CD14-positive monocyte (primary cell): ENCODE data around the gene IGFBP7. TPM values are rescaled to one million over a fixed set of nuclear protein-coding genes. Genes with fewer than 3 reads are reported as not detected.
A peak's percentile ranks its signal among the peaks of the same experiment; 100 is the strongest.

ENCODE experiments used
- DNase-seq, 3 donors: peaks; one replicate each; pipeline ENCODE4 v3.0.0-alpha.2; 2011 to 2022
- H2AFZ ChIP-seq: 2 replicates; pipeline ENCODE4 v1.6.0; 2012; ENCODE audit warnings: mild to moderate bottlenecking, low read depth, low read length, inconsistent platforms; ENCODE audit not compliant: insufficient read depth, poor library complexity, severe bottlenecking
- H3K27ac ChIP-seq, 2 donors: 1 replicate in 1 of 2; 2 replicates in 1 of 2; pipeline ENCODE4 v1.5.1; 2012 to 2013; ENCODE audit warnings: low read length in 2 of 2, control low read depth in 1 of 2, inconsistent platforms in 1 of 2, low read depth in 1 of 2, mild to moderate bottlenecking in 1 of 2
- H3K27me3 ChIP-seq, 2 donors: one replicate each; pipeline versions ENCODE4 v1.6.0 to v1.6.1; 2011 to 2013; ENCODE audit warnings: low read length in 2 of 2; ENCODE audit not compliant: control insufficient read depth in 2 of 2, insufficient read depth in 2 of 2
- H3K36me3 ChIP-seq, 2 donors: replicated peaks in 1 of 2; 1 replicate in 1 of 2; 2 replicates in 1 of 2; pipeline versions ENCODE4 v1.5.1 to v1.6.1; 2012 to 2013; ENCODE audit warnings: low read length in 2 of 2, control low read depth in 1 of 2, inconsistent platforms in 1 of 2, mild to moderate bottlenecking in 1 of 2; ENCODE audit not compliant: insufficient read depth in 2 of 2, control insufficient read depth in 1 of 2
- H3K4me1 ChIP-seq, 2 donors: 1 replicate in 1 of 2; 2 replicates in 1 of 2; pipeline versions ENCODE4 v1.5.1 to v1.6.1; 2012 to 2013; ENCODE audit warnings: low read length in 2 of 2, control low read depth in 1 of 2, inconsistent platforms in 1 of 2, mild to moderate bottlenecking in 1 of 2, moderate library complexity in 1 of 2; ENCODE audit not compliant: insufficient read depth in 2 of 2, control insufficient read depth in 1 of 2
- H3K4me2 ChIP-seq: replicated peaks from 2 replicates; pipeline ENCODE3; 2012; ENCODE audit warnings: low read length, moderate library complexity, mild to moderate bottlenecking; ENCODE audit not compliant: poor library complexity, severe bottlenecking; ENCODE audit errors: extremely low read depth
- H3K4me3 ChIP-seq, 3 experiments: fragments of 200-600 bp in 1 of 3; sonication (generic) in 1 of 3; replicated peaks in 1 of 3; 1 replicate in 2 of 3; 2 replicates in 1 of 3; pipeline ENCODE4 v1.5.1; 2011 to 2013; ENCODE audit warnings: low read length in 3 of 3, mild to moderate bottlenecking in 3 of 3, control low read depth in 2 of 3, low read depth in 2 of 3, inconsistent platforms in 1 of 3, moderate library complexity in 1 of 3
- H3K79me2 ChIP-seq: 2 replicates; pipeline ENCODE4 v1.6.0; 2012; ENCODE audit warnings: mild to moderate bottlenecking, control low read depth, inconsistent platforms, low read length, moderate library complexity; ENCODE audit not compliant: insufficient read depth
- H3K9ac ChIP-seq: 2 replicates; pipeline ENCODE4 v1.6.0; 2017; ENCODE audit warnings: low read length, mild to moderate bottlenecking; ENCODE audit not compliant: insufficient read depth, poor library complexity, severe bottlenecking
- H3K9me3 ChIP-seq, 2 donors: replicated peaks in 1 of 2; 1 replicate in 1 of 2; 2 replicates in 1 of 2; pipeline versions ENCODE4 v1.5.1 to v1.6.1; 2012 to 2013; ENCODE audit warnings: low read length in 2 of 2, control low read depth in 1 of 2; ENCODE audit not compliant: control insufficient read depth in 1 of 2, insufficient read depth in 1 of 2
- H4K20me1 ChIP-seq: 2 replicates; pipeline ENCODE4 v1.6.0; 2012; ENCODE audit warnings: mild to moderate bottlenecking, low read length, control low read depth, moderate library complexity; ENCODE audit not compliant: insufficient read depth
- H3K27ac Mint-ChIP-seq, 7 donors: one replicate each; pipeline ENCODE4 v1.8.0; 2020; ENCODE audit warnings: mild to moderate bottlenecking in 7 of 7, mixed read lengths in 7 of 7, moderate library complexity in 6 of 7, inconsistent platforms in 2 of 7
- H3K27me3 Mint-ChIP-seq, 3 donors: one replicate each; pipeline ENCODE4 v1.8.0; 2021 to 2022; ENCODE audit warnings: low read depth in 3 of 3, mild to moderate bottlenecking in 3 of 3, mixed read lengths in 3 of 3, moderate library complexity in 3 of 3, inconsistent platforms in 1 of 3
- H3K36me3 Mint-ChIP-seq, 2 donors: one replicate each; pipeline ENCODE4 v1.8.0; 2020; ENCODE audit warnings: mixed read lengths in 2 of 2, inconsistent platforms in 1 of 2, mild to moderate bottlenecking in 1 of 2
- H3K4me1 Mint-ChIP-seq: one replicate; pipeline ENCODE4 v1.8.0; 2020; ENCODE audit warnings: mild to moderate bottlenecking, mixed read lengths
- H3K4me3 Mint-ChIP-seq, 2 donors: one replicate each; pipeline ENCODE4 v1.8.0; 2020; ENCODE audit warnings: mild to moderate bottlenecking in 2 of 2, mixed read lengths in 2 of 2, moderate library complexity in 1 of 2
- H3K9me3 Mint-ChIP-seq, 7 donors: one replicate each; pipeline ENCODE4 v1.8.0; 2020 to 2022; ENCODE audit warnings: mixed read lengths in 7 of 7, mild to moderate bottlenecking in 6 of 7, moderate library complexity in 6 of 7, inconsistent platforms in 2 of 7
- CTCF ChIP-seq: fragments of 200-600 bp; IDR thresholded peaks from one replicate; pipeline ENCODE4 v1.8.0; 2022; ENCODE audit warnings: antibody characterized with exemption, mild to moderate bottlenecking
- WGBS: methylation state at CpG from one replicate; pipeline ENCODE4 v1.1.5; 2013; ENCODE audit warnings: missing lambda C conversion rate; ENCODE audit not compliant: insufficient coverage; 5-methylcytosine and 5-hydroxymethylcytosine counted together
- intact Hi-C, 2 donors: fragments of 100-400 bp; cut with micrococcal nuclease; formaldehyde crosslinking; loops; one replicate each; pipeline versions ENCODE4 v1.15.0 to v1.15.1; 2023
- polyA plus RNA-seq, 3 donors: library from polyadenylated mRNA; depleted of rRNA in 1 of 3; unstranded in 2 of 3; stranded (reverse) in 1 of 3; fragments of 300-500 nt in 2 of 3; fragments of >200 nt in 1 of 3; fragmentation: Illumina TruSeq in 2 of 3; gene quantifications; 1 replicate in 2 of 3; 2 replicates in 1 of 3; pipeline ENCODE4 v1.2.3, GENCODE V29; 2012 to 2021

IGFBP7 gene
- polyA plus RNA-seq, 3 donors = 23.1 to 53.1 (median 46.9) TPM

DNA sequence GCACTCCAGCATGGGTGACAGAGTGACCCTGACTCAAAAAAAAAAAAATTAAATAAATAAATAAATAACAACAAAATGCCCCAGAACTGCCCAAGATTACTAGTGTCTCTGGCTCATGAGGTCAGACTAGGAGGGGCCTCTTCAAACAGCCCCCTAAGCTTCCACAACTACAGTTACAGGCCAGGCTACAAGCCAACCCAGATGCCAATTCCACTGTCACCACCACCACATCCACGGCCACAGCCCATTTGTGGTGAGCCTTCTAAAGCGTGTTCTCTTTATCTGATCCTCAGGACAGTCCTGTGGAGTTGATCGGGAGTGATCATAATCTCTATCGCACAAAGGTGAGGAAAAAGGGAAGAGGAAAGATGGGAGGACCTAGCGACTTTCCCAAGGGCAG lies 36.6 kb downstream of the IGFBP7 start:
- intact Hi-C loops = no loop called here
- H3K36me3 ChIP-seq = no peaks in the 10 kb centered on the region
- H3K27ac Mint-ChIP-seq = peak overlapping the region in 1 of 7 donors; percentile 68

GRCh38 chr4:57071326-57071725 lies 38.9 kb downstream of the IGFBP7 start:
- H4K20me1 ChIP-seq = no peaks in the 10 kb centered on the region
- H3K36me3 Mint-ChIP-seq = peaks cover 6 to 12% of the 10 kb centered on the region in 2 donors
- no peaks in the 10 kb centered on the region for H3K9me3 ChIP-seq
- H3K4me3 ChIP-seq = no peak overlapping the region
- H3K27me3 ChIP-seq = no peaks in the 10 kb centered on the region
- no peak for TF ChIP-seq CTCF
- H3K4me1 ChIP-seq = peaks cover 13 to 15% of the 10 kb centered on the region in 2 donors
- H3K4me3 Mint-ChIP-seq = no peak overlapping the region
- peaks cover 49% of the 10 kb centered on the region for H3K79me2 ChIP-seq
- H3K4me2 ChIP-seq = peak overlapping the region; percentile 4
- peaks cover 23% of the 10 kb centered on the region for H3K4me1 Mint-ChIP-seq
- H3K27ac ChIP-seq = peak overlapping the region in 1 of 2 donors; percentile 50
- H3K27me3 Mint-ChIP-seq = no peaks in the 10 kb centered on the region
- no peaks in the 10 kb centered on the region for H3K9me3 Mint-ChIP-seq
- no peaks in the 10 kb centered on the region for H3K36me3 ChIP-seq
- no CpG with 5 or more reads among the region's 2 CpGs for WGBS
- peak overlapping the region; percentile 7 to 66 (median 60) for H3K27ac Mint-ChIP-seq
- DNase-seq = peak; percentile 6 to 49 (median 20)
- H3K9ac ChIP-seq = no peak overlapping the region
- no peak overlapping the region for H2AFZ ChIP-seq
- intact Hi-C loops = no loop called here

More for the DNA sequence above, 36.6 kb downstream of the IGFBP7 start:
- Histone ChIP-seq H3K9me3 (no peaks in the 10 kb centered on the region), H3K4me3 (no peak overlapping the region), H3K4me2 (no peak overlapping the region), H3K9ac (no peak overlapping the region), H4K20me1 (no peaks in the 10 kb centered on the region), H3K27me3 (no peaks in the 10 kb centered on the region), H3K4me1 (peaks cover 13 to 15% of the 10 kb centered on the region in 2 donors), H3K27ac (no peak overlapping the region), H2AFZ (no peak overlapping the region), H3K79me2 (peaks cover 48% of the 10 kb centered on the region)
- 80% methylated on average over 5 of the region's 5 CpGs for WGBS
- Mint-ChIP-seq H3K4me3 (no peak overlapping the region), H3K9me3 (no peaks in the 10 kb centered on the region), H3K36me3 (peaks cover 3% of the 10 kb centered on the region in 2 donors), H3K4me1 (peaks cover 23% of the 10 kb centered on the region), H3K27me3 (no peaks in the 10 kb centered on the region)
- TF ChIP-seq CTCF = no peak
- no peak for DNase-seq
